GM18499 (cell line): ENCODE measurements around the gene CAV1.

Source experiments
- ATAC-seq: cut with Tn5 transposase; IDR thresholded peaks from one replicate; pipeline ENCODE4 v1.9.1; 2021; ENCODE audit warnings: moderate number of reproducible peaks; ENCODE audit not compliant: insufficient read depth, unreplicated experiment

The CAV1 gene

DNA sequence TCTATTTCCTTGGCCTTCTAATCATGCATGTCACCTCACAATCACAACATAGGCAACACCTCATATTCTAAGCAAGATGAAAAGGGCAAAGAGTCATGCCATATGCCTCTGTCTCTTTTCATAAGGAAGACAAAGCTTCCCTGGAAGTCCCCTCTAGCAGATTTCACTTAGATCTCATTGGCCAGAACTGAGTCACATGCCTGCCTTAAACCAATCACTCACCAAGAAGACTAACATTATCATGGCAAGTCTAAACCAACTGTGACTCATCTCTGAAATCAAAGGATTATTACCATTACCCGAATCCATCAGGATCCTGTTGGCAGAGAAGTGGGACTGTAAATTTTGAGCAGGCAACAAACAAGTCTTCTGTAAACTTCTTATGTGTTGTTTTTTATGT lies 27.8 kb downstream of the CAV1 start:
- ATAC-seq, result no peak

DNA sequence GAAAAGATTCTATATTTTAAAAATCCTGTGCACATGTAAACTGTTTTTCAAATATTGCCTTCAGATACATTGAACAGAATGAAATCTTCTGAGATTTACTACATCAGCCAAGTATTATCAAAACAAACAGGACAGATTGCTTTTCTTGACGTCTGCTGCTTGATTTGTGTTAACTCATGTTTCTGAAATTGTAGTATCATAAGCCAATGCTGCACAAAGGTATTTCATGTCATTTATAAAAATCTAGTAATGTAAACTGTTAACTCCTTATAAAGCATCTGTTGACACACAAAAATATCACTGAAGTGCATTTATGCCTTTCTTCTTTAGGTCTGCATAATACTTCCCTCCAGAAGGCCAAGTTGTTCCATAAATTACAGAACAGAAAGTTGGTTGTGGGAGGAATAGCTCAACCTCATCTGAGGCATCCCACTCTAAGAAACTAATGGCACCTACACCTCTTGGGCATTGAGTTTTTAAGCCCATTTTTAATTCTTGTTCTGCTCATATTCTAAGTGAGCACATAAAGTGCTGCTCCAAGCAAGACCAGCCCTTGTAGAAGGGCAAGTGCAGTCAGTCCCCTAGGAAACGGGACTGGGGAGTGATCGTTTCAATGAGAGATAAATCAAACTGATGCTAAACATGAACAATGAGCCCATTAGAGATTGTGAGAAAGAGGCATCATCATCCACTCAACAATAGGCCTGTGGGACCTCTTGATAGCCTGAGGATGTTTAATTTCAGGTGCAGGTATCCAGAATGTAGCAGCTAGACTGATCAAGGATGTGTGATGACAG lies 28.5 kb downstream of the CAV1 start:
- no peak for ATAC-seq

DNA sequence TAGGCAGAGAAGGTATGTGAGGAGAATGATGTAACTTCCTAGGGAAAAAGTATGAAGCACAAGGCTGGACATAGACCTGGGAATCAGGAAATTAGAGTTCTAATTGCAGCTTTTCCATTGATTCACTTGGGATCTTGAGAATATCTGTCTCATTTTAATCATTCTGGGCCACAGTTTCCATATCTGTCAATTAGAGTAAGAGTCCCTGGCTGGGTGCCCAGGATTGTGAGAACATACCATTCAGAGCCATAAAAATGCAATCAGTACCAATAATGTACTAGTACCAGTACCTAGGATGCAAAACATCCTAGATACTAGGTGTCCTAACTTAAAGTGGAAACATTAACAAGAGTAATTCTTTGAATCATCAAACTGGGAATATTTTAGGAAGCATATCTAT lies 29.6 kb downstream of the CAV1 start:
- no peak for ATAC-seq

DNA sequence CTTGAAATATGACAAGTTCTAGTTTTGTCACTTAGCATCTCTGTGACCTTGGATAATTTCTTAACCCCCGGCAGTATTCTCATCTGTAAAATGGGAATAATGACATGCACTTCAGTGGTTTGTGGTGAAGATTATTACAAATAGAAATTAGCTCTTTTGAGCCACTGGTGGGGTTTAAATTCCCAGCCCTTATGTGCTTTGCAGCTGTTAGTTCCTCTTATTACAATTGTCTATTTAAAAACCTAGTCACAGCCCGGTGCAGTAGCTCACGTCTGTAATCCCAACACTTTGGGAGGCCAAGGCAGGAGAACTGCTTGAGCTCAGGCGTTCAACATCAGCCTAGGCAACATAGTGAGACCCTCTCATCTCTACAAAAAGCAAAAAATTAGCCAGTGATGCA lies 30.1 kb downstream of the CAV1 start:
- no peak for ATAC-seq

DNA sequence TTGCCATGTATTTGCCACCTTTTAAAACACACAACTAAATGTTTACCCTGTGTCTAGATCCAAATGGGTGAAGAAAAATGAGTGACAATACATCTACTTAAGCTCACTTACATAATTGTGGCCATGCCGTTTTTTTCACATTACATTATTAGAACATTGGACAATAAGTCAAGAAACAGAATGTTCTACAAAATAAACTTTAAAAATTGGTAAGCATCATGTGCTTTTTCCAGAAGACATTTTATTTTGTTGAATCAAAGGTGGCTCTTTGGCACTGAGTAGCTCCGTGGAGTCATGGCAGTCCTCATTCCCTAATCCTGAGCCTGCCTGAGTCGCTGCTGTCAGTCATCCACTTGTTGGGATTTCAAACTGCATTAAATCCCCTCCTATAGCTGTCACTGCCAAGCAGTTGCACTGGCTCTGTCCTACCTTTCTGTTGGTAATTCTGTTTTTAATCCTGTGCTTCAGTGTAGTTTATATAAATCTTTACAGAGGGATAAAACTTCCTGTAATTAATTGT lies 32.3 kb downstream of the CAV1 start:
- no peak for ATAC-seq

DNA sequence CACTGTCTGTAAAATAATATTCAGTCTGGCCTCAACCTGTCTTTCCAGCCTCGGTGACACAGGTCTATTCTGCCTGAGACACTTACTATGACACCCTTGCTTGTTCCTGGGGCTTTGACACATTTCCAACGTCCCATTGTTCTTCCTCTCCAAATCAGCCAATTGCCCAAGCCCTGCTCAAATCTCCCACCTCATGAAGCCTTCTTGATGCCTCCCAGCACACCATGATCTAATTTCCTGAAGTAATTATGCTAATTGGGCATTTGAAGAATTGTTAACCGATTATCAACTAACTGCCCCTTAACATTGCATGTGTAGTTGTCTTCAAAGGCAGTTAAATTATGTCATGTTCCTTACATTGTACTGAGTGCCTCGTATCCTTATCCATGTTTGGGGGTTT lies 33.1 kb downstream of the CAV1 start:
- no peak for ATAC-seq

DNA sequence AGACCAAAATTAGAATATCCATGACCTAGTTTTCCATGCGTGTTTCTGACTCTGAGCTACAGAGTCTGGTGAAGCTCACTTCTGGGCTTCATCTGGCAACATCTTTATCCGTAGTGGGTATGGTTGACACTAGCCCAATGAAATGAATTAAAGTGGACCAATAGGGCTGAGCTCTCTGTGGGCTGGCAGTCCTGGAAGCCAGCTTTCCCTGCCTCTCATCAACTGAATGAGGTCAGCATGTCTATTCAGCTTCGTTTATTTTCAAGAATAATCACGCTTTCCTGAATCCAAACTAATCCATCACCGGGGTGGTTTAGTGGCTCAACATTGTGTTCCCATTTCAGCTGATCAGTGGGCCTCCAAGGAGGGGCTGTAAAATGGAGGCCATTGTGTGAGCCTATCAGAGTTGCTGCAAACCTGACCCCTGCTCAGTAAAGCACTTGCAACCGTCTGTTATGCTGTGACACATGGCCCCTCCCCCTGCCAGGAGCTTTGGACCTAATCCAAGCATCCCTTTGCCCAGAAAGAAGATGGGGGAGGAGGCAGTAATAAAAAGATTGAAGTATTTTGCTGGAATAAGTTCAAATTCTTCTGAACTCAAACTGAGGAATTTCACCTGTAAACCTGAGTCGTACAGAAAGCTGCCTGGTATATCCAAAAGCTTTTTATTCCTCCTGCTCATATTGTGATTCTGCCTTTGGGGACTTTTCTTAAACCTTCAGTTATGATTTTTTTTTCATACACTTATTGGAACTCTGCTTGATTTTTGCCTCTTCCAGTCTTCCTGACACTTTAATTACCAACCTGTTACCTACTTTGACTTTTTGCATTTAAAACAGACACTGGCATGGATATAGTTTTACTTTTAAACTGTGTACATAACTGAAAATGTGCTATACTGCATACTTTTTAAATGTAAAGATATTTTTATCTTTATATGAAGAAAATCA lies 35.5 kb downstream of the CAV1 start:
- no peak for ATAC-seq

DNA sequence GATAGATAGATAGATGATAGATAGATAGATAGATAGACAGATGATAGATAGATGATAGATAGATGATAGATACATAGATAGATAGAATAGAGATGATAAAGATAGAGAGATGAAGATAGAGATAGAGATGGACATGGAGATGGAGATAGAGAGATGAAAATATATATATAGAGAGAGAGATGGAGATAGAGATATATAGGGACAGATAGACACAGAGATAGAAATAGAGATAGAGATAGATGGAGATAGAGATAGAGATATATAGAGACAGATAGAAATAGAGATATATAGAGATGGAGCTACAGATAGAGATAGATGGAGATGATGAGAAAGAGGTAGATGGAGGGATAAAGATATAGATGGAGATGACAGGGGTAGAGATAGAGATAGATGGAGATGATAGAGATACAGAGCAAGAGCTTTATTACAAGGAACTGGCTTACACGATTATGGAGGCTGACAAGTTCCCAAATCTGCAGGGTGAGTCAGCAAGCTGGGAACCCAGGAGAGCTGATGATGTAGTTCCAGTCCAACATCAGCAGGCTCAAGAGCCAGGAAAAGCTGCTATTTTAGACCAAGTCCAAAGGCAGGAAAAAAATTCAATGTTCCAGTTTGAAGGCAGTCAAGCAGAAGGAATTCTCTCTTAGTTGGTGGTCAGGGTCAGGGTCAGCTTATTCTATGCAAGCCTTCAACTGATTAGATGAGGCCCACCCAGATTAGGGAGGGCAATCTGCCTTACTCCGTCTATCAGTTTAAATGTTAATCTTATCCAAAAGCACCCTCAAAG lies 37.1 kb downstream of the CAV1 start:
- no peak for ATAC-seq

DNA sequence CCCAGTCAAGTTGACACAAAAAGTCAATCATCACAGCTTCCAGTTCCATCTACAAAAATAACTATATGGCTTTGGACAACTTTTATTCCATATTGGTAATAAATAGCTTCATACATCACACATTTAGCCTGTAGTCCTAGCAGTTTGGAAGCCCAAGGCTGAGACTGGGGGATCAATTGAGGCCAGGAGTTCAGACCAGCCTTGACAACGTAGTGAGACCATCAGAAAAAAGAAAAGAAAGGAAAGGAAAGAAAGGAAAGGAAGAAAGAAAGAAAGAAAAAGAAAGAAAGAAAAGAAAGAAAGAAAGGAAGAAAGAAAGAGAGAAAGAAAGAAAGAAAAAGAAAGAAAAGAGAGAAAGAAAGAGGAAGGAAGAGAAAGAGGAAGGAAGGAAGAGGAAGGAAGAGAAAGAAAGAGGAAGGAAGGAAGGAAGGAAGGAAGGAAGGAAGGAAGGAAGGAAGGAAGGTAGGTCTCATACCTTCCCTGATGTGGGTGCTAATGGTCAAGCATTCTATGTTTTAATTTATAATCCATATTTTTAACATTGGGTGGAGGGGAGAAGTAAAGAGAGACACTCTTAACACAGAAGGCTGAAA lies 37.8 kb downstream of the CAV1 start:
- no peak for ATAC-seq

DNA sequence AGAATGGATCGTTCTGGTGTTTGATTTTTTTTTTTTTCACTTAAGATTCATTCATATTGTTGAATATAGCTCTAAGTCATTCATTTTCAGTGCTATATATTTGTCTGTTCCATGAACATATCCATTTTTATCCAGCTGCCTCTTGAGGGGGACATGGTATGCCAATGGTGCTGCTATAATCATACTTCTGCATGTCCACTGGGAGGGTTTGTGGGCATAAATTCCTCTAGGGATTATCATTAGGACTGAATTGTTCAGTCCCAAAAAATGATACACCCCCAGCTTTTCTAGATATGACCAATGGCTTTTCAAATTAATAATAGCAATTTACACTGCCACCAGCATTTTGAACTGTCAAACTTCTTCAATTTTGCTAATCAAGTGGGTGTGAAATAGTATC lies 41.1 kb downstream of the CAV1 start:
- ATAC-seq, result no peak

DNA sequence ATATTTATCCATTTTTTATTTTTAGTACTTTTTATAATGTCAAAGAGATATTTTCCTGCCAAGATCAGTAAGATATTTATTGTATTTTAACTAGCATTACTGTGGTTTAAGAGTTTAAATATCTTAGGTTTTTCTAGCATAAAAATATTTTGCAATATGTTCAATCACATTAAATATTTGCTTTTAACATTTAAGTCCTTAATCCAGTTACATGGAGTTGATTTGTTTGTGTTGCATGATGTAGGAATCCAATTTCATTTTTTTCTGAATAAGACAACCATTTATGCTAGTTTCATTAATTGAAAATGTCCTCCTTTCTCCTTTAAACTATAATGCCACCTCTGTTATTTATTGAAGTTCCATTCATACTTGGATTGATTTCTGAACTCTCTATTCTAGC lies 41.8 kb downstream of the CAV1 start:
- no peak for ATAC-seq

DNA sequence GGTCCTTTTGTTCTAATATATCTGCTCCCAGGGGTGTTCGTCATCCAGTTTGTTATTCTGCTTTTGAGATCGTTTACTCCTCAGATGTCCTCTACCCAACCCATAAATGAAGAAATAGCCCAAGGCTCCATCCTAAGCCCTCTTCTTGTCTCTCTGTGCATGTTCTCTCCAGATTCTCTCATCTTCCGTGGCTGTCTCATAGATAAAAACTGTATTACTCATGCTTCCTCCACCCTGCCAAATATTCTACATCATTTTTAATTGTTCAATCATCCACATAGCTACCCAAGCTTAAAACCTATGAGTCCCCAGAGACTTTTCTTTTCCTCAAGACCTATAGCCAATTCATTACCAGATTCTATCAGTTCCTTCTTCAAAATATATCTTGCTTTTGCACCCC lies 44.9 kb downstream of the CAV1 start:
- ATAC-seq, result no peak

DNA sequence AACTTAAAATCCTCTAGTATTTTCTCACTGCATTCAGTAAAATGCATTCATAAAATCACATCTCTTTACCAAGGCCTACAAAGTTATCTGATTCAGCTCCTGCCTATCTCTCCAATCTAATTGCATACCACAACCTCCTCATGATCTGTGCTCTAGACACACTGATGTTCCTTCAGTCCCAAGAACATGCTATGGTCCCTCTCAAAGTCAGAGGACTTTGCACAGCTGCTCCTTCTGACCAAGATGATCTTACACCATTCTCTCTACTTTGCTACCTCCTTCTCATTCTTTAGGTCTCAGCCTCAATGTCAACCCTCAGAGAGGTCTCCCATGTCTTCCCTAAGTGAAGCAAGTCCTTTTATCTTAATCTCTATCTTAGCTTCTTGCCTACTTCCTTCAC lies 45.5 kb downstream of the CAV1 start:
- ATAC-seq, result no peak

DNA sequence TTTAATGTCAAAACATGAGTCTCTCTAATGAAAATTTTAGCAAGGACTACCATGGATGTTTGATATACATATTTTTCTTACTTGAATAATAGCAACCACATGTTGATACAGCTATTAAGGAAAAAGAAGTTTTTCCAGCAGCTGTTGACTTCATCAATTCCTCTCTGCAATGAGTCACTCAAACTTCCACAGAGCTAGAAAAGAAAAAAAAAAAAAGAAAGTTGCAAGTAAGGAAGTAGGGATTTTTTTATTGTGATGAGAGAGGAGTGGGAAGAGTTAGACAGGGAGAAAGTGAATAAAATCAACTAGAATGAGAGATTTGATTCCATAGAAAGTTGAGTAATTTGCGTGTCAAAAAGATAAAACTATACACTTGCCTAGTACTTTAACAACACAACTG lies 46.2 kb downstream of the CAV1 start:
- no peak for ATAC-seq

DNA sequence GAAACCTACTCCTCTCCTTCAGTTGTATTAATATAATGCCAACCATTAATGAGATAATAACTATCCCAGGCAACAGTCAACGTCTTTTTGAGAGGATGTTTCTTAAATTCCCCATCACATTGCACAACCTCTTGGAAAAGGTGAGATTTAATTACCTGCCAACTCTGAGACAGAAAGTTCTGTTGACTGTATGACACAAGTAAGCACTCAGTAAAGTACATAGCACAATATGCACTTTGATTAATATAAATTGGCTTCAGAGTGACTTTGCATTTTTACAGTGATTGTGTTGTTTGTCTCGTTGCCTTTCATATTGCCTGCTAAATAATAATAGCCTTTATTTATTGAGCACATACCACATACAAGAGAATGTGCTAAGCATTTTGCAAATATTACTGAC lies 46.7 kb downstream of the CAV1 start:
- no peak for ATAC-seq

DNA sequence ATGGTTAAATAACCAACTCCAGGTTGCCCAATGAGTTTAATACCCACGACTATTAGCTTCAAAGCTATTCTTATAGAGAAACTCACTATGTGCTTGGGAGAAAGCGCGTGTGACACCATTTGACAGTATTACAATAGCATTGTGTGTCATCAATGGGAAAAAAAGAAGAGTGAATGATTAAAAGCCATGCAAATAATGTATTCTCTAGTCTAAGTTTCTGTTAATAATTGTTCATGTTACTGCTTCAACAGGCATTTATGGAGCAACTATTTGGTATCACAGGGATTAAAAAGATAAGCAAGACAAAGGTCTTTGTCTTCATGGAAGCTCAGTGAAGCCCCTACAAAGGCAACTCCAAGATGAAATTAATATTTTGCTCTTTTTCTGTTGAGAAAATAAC lies 47.2 kb downstream of the CAV1 start:
- no peak for ATAC-seq

DNA sequence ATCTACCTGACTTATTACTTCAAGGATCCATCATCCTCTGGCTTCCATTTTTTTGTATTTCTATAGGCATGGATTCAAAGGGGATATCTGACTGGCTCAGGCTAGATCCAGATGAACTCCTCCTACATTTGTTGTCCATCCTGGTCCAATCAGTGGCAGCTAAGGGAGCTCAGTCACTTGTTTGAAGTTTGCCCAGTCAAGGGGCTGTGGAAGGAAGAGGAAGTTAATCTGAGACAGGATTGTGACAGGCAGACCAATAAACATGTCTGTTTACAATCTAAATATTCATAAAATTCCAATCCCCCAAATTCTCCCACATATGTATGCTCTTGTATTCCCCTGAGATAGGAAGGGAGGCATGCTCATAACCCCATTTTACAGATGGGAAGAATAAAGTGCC lies 48.7 kb downstream of the CAV1 start:
- no peak for ATAC-seq

DNA sequence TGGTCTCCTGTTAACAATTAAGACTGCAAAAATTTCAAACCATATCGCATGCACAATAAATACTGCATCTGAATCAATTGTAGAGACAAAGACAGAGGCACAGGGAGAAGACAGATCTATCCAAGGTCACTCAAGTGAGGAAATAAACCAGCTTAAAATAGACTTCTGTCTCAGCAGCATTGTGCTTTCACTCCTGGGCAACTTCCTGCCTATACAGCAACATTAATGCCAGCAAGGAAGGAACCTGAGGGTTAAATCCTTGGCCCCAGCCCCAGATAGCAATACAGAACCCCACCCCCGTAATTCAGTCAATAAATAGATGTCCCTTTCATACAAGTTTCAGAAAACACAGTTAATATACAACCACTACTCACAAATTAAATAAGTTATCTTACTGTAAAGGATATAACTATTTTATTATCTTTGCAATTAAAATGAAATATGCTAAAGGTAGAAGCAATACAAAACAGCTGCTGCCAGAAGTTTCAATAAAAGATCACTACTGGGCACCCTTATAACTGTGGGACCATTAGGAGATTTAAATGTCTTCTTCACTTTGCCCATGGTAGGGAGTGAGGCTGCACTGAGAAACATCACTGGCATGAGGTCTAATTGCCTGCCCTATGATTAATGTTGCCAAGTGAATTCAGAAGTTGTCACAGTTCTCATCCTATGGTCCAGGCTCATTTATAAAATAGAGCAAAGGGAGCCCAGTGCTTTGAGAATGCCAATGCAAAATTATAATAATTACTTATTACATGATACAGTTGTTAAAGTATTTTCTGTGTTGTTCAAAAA lies 49.4 kb downstream of the CAV1 start:
- no peak for ATAC-seq

DNA sequence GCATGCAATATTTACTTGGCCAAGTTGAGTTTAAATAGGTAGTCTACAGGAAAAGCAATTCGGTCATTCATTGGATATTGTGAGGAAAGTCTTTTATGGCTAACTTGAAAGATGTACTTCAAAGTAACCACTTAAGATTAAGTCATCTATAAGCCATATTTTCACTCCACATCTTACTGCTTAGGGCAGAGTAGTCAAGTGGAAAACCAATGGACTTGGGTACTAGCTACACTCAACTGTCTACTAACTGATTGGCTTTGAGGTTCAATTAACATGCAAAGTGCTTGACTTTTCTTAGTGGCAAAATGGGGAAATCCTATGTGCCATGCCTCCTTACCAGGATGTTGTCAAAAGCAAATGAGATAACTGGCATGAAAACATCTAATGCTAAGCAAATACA lies 51.0 kb downstream of the CAV1 start:
- ATAC-seq, result no peak
